ENCODE measurements around the gene SLC44A4. TPM values are rescaled to one million over a fixed set of nuclear protein-coding genes. Genes with fewer than 3 reads are reported as not detected.

The SLC44A4 gene
- polyA plus RNA-seq, 12 donors: 0.09 to 25.0 (median 0.23) TPM; not detected in 2

DNA sequence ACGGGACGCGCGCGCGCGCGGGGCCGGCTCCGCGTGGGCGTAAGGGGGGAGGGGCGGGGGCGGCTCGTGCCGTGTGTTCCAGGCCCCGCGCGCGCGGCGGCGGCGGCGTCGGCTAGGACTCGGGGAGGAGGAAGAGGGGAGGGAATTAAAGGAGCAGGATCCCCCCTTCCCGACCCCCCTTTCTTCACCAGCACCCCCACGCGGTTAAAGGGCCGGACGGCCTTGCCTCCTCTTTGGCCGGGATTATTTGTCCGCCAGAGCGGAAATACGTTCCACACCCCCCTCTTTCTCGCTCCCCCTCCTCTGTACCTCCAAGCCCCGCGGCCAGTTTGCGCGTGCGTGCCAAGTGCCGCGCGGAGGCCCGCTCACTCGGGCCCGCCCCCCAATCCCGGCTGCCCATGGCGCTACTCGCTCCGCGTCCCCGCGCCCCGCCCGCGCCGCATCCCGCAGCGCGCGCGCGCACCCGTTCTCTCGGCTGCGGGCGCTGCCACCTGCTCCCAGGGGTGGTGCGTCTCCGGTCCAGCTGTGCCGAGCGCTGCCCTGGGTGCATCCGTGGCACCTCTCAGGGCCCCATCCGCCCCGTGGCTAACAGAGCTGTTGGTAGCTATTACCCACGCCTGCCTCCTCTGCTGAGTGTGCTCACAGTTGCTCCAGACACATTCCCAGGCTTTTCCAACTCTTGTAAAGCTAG is 23.3 kb upstream of the SLC44A4 start, which contains the start of gene ZBTB12:
Gene ZBTB12 (minus strand): TSS at position 134 of the 691 bp plus-strand sequence. CDS start 781 bp downstream, outside the sequence.
- peak; percentile 97 for DNase-seq

DNA sequence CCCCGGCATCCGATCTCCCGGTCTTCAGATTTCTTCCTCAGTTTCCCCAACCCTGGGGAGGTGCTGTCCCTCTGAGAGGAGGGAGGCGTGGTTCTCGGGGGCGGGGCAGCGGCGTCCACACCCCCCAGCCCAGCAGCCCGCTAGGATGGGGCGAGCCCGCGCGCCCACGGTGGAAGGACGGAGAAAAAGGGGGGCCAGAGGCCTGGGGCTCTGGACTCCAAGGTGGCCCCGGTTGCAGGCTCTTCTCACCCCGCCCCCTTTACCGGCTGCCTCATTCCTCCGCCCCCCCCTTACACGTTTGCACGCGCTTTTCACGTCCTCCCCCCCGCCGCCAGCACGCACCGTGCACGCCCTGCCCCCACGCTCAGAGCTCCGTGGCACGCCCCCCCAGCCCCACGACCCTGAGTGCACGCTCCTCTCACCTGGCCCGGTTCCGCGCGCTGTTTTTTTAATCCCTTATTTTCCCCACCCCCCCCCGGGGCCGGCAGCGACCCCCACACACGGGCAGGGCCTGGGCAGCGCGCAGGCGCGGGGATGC is 22.7 kb upstream of the SLC44A4 start:
- peak; percentile 58 for DNase-seq

DNA sequence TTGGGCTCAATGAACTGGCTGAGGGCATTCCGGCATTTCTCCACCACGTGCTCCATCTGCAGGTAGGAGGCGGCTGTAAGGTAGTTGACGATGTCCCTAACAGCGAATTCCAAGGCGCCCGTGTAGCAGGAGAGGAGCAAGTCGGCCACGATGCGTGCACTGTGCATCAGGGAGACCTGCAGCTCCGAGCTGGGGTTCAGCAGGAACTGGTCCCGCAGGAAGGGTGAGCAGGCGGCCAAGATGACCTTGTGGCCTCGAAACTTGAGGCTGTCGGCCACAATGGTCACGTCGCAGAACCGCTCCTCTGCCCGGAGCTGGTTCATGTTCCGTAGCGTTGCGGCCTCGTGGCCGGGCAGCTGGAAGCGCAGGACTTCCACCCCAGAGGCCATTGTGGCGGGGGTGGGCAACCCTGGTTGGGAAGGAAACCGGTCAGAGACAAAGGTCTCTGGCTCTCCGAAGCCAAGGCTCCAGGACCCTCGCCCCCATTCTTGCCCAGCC is 22.2 kb upstream of the SLC44A4 start:
- no peak for DNase-seq

DNA sequence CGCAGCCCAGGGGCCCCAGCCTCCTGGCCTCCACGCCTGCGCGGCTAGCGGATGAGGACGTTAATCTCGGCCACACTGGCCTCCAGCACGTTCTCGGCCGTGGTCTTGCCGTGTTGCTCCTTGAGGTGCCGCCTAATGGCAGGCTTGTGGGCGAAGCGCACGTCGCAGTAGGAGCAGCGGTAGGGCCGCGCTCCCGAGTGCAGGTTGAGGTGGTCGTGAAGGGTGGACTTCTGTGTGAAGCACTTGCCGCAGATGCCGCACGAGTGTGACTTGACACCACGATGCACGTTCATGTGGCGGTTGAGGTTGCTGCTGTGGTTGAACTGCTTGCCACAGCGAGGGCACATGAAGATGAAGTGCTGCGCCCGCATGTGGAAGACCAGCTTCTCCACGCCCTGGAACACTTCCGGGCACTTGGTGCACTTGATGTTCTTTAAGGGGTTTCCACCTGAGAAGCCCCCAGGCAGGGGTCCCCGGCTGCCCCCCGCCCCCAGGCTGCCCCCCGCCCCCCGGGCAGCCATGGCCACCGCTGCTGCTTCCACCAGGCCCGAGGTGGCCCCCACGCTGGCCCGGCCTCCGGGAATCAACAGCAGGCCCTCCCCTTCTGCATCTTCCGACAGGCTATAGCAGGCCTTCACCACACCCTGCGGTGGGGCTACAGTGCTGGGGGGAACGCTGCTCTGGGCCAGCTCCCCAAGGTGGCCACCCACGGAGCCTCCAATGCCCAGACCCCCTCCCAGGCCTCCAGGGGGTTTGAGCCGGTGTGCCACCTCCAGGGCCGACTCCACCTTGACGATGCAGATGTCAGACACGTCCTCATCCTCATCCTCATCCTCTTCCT is 21.3 kb upstream of the SLC44A4 start:
- DNase-seq: no peak

DNA sequence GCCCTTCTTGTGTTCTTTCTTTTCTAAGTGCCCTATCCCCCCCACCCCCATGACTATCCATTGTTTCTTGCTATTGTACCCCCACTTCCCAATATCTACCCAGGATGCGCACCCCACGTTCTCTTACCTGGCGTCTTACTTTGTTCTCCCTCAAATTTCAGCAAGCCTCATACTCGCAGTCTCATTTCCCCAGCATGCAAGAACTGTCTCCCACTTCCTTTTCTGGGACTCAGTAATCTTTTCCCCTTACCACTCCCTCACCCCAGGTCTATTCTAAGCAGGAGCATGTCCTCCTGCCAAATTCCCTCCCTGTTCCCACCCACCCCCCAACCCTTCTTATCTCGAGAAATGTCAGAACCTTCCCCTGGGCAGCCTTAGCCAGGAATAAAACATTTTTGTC is 20.4 kb upstream of the SLC44A4 start:
- no peak for DNase-seq

DNA sequence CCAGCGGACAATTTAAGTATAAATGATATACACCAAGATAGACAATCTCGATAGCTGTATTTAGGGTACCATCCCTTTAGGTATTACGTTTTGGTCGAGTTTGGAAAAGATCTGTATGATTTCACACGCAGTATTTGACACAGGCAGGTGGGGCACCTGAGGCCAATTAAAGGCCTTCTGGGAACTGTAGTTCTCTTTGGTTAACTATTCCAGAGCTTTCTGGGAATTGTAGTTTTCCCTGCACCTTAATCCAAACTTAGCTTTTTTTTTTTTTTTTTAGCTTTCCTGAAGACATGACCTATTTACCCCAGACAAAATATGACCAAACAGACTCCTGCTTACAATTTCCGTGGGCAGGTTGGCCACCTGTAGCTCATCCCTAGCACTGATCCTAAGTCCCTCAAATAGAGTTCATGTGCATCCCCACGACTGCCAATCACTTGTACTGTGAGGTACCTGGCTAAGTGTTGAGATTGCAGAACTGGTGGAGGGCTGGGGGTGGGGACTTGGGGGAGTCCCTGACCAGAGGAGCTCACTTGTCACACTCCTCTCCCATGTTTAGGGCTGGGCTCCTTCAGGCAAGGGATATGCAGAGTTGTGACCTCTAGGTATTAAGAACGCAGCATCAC is 19.7 kb upstream of the SLC44A4 start:
- DNase-seq: peak; percentile 45

DNA sequence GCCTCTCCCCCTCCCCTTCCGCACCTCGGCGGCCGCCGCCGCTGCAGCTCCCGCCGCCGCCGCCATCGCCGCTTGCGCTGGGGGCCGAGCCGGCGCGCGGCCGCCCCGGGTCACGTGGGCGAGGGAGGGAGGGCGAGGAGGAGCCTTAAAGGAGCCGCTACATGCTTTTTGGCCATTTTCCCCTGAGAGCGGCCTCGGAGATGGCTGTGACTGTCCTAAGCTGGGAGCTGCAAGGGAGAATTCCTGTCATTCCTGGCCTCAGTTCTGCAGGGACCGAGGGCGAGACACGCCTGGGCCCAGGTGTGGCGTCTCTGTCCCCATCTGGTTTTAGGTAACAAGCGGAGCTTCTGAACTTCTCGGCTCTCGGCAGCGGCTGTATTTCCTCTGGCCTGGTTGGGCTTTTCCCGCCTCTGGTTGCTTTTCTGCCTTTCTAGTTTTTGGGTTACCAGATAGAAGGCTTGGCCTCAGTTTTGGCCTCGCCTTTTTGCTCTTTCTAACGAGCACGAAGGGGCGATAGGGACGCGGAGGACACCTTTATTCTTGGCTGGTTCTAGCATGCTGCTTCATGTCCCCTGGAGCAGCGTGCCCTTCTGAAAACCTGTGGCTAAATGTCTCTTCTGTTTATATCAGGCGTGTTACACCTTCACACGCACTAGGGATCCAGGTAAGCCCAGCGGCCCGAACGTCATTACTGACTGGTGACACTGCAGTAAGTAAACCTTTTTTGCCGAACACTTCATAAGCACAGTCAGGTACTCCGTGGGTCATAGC is 19.0 kb upstream of the SLC44A4 start, which contains the start of gene EHMT2:
Gene EHMT2 (minus strand): TSS at position 87 of the 771 bp plus-strand sequence. CDS start 21 bp downstream, at position 66.
- DNase-seq: peak; percentile 90

DNA sequence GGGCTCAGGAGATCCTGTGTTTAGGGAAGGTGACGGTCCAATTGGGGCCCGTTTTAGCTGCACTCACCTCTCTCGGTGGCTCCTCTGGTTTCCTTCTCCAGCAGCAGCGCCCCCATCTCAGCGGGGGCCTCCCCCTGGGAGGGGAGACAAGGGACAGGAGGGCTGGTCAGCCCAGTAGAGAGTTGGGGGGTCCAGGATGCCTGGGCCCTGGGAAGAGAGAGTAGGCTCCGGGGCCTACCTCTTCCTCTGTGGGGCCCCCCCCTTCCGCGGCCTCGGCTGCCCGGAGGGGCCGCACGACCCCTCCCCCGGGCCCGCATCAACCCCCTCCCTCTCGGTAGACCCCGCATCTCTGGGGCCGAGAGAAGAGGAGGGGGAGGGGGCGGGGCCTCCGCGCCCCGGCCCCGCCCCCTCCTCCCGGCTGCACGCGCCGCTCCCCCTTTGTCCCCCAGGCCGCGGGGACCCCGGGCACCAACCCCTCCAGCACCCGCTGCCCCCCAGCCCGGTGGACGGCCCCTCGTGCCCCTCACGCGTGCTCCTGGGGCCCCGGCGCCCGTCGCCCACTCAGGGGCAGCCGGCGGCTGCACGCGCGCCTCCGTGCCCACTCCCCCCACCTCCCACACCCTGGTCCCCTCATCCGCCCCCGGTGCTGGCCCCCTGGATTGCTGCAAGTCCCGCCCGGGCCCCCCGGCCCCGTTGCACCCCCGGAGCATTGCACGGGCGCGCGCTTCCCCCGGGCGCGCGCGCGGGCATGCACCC is 18.2 kb upstream of the SLC44A4 start:
- no peak for DNase-seq

DNA sequence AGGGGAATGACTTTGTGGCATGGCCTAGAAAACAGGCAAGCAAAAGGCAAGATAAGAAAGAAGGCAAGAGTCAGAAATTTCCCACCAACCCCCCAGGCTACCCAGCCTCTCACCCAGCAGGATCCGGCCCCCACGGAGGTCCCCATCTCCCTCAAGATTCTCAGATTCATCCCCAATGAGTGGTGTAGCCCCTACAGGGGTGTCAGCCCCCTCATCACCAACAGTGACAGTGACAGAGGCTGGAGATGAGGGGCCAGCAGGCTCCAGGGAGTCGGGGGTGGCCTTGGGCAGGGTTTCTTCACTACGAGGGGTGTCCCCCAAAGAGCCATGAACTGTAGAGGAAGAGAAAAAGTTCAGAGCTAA is 17.7 kb upstream of the SLC44A4 start:
- DNase-seq: no peak

DNA sequence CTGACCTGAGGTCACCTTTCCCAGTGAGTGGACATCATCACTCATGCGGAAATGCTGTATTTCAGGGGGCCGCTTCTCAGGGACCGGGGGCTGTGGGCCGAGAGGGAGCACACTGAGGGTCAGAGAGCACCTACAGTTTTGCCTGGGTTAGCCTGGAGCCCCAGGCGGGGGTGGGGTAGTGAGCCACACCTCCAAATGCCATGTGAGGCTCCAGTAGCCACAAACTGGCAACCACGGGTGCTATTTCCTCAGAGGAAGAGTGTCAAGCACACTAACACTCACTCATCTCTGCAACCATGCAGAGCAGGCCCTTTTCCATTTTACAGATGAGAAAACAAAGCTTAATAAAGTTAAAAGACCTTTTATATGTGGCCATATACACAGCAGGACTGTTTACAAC is 14.0 kb upstream of the SLC44A4 start:
- no peak for DNase-seq

DNA sequence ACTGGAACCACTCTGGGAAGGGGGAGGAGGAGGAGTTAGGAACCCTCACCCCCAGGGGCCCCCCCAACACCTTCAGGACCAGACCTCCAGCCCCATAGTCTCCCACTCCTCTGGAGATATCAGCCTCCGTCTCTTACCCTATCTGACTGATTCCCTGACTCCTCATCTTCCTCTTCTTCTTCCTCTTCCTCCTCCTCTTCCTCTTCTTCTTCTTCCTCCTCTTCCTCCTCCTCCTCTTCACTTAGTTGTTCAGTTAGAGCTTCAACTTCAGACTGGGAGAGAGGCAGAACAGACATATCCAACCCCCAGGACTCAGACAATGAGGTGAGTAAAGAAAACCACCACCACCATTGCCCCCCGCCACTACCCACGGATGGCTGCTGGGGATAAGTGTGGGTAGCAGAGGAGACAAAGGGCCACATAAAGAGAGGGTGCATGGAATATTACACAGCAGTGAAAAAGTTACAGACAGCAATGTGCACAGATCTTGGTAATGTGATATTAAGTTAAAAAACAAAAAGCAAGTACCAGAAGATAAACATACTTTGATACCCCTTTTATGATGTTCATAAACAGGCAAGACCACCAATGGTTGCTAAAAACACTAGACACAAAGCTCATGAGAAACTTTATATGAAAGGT is 10.7 kb upstream of the SLC44A4 start:
- DNase-seq: no peak

DNA sequence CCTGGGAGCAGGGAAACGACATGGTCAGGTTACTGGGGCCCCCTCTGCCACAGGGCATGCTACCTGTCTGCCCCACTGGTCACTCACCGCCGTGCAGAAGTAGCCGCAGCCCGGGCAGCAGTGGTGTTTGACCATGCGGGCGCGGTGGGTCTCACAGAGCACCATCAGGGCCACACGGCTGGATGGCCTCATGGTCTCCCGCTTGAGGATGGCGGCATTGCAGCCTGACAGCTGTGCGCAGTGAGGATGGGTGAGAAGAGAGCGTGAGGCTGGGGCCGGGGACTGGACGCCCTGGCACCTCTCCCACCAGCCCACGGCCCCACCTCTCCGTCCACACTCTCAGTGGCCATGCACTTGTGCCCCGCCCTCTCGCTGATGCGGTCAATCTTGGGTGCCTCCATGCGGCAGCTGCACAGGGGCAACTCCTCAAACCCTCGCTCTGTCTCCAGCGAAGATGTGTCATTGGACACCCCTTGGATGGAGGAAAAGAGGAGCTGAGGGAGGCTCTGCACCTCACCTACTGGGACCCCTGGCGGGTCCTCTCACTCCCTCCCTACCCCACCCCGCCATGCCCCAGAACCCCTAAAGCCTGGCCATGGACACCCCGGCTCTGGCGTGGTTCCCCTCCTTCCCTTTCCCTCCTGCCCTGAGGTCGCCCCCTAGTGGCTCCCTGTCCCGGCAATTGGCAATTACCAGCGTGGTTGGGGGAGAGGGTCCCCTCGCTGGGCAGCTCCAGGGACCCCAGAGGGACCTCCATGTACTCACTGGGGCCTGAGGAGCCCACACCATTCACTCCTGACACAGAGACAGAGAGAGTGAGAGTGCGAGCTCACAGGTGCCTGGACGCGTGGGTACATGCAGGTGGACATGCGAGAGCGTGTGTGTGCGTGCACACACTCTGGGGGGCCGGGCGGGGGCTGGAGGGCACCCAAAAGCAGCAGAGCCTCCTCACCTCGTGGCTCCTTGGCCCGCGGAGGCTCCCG is 9.8 kb upstream of the SLC44A4 start:
- DNase-seq: no peak

DNA sequence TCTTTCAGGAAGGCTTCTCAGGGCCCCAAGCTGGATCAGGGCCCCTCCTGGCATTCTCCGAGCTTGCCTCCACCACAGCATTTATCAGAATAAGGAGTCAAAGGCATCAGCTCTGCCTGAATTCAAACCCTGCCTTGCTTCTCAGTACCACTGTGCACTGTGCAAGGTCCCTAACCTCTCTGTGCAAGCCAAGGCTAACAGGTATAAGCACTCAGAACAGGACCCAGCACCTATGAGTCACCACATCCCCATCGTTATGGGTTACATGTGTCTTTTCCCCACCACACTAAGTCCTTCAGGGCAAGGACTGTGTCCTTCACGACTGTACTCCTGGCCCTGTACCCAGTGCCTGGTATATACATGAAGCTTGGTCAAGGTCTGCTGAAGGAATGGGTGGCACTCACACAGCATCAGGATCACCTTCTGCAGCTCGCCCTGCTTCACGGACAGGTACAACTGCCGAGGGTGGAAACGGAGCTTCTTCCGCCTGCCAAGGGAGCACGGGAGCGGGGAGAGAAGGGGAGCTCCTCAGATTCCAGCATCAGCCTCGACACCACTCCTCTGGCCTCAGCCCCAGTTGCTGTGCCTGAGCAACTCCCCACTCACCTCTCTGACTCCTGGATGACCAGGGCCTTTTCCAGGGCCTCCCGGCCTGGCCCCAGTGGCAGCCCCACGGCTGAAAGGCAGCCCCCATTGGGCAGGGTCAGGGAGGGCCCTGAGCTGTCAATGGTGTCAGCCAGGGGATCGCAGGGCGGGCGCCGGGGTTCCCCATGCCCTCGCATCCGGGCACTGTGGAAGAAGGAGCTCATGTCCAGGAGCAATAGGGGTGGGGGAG is 8.6 kb upstream of the SLC44A4 start:
- DNase-seq: no peak

DNA sequence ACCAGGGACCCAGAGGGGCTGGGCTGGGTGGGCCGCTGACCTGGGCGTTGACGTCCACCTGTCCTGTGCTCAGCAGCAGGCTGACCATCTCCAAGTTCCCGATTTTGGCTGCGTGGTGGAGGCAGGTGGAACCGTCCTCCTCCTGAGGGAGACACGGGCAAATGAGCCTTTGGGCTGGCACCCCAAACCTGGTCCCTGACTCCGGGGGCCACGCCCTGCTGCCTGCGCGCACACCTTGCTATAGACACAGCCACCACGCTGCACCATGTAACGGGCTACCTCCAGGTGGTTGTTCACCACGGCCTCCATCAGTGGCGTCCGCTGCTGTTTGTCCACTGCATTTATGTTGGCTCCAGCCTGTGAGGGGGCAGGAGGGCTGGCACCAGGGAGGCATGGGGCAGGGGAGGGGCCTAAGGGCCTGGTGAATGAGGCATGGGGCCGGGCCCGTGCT is 7.8 kb upstream of the SLC44A4 start:
- DNase-seq: no peak

DNA sequence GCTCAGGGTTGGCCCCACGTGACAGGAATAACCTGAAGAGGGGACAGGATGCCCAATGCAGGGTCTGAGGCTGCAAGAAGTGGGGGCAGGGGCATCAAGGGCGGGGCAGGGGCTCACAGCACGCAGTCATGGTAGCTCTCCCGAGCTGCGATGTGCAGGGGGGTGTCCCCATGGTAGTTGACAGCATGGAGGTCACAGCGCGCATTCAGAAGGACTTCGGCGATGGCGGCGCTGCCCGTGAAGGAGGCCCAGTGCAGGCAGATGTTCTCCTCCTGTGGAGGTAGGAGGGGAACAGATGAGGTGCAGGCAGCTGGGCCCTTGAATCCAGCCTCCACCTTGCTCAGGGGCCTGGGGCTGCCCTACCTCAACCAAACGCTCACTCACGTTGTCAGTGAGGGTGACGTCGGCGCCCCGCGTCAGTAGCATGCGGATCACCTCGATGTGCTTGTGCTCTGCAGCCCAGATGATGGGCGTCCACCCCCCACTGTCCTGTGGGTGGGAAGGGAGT is 5.8 kb upstream of the SLC44A4 start:
- DNase-seq: no peak

DNA sequence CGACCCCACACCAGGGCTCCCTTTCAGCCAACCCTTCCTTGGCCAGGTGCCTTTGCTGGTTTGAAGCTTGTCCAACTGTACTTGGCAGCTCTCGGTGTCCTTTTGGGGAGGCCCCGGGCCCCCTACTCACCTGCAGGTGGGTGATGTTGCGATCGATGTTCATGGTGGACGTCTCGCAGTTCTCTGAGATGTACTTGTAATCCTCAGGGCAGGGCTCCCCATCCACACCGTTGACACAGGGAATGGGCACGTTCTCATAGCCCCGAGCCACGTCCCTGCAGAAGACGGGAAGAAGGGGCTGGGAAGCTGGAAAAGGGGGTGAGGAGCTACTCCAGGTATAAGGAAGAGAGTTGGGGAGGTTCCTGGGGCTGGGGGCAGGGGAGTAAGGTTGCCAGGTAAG is 4.9 kb upstream of the SLC44A4 start:
- DNase-seq: no peak

DNA sequence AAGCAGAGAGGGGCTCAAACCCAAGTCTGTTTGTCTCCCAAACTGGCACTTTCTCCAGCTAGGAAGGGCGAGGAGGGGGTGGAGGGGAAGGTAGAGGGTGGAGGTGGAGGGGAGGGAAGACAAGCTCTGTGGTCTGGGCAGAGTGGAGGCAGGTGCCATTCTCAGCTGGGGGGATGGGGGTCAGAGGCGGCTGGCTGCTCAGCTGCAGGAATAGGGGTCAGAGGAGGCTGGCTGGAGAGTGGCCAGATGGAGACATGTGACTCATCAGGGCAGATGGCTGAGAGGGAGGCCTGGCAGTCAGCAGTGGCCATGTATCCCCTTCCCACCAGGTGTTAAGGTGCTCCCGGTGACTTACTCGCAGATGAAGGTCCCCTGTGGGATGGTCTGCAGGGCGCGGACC is 3.5 kb upstream of the SLC44A4 start:
- DNase-seq: no peak
